Measurements from ENCODE around the gene DUSP14.

The DUSP14 gene

DNA sequence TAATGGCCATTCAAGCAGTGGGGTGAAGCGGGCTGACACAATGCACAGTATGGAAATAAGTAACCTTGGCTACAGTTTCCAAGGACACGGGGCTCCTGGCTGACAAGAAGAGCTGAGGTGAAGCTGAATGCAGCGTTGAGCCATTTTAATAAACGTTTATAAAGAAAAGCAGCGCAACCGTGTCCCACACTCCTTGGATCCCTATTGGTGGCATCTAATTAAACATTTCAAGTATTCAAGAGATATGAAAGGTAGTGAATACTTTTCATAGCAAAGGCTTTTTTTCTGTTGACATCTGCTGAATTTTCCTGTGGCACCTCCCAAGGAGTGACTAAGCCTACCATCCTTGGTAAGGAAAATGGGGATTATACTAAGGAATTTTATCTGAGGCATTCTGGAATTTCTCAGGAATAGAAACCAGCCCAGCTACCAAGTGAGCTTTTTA, 26.5 kb downstream of the DUSP14 start:
- DNase-seq (ENCODE audit: low read depth) = peak; percentile 48
- H3K4me3 ChIP-seq (ENCODE audit: low read length) = no peak overlapping the region
- TF ChIP-seq, protein P1, sequence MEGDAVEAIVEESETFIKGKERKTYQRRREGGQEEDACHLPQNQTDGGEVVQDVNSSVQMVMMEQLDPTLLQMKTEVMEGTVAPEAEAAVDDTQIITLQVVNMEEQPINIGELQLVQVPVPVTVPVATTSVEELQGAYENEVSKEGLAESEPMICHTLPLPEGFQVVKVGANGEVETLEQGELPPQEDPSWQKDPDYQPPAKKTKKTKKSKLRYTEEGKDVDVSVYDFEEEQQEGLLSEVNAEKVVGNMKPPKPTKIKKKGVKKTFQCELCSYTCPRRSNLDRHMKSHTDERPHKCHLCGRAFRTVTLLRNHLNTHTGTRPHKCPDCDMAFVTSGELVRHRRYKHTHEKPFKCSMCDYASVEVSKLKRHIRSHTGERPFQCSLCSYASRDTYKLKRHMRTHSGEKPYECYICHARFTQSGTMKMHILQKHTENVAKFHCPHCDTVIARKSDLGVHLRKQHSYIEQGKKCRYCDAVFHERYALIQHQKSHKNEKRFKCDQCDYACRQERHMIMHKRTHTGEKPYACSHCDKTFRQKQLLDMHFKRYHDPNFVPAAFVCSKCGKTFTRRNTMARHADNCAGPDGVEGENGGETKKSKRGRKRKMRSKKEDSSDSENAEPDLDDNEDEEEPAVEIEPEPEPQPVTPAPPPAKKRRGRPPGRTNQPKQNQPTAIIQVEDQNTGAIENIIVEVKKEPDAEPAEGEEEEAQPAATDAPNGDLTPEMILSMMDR (IDR thresholded peaks at IDR 0.05; ENCODE audit: insufficient read depth, low read depth, low read length, missing control alignments) = no peak

DNA sequence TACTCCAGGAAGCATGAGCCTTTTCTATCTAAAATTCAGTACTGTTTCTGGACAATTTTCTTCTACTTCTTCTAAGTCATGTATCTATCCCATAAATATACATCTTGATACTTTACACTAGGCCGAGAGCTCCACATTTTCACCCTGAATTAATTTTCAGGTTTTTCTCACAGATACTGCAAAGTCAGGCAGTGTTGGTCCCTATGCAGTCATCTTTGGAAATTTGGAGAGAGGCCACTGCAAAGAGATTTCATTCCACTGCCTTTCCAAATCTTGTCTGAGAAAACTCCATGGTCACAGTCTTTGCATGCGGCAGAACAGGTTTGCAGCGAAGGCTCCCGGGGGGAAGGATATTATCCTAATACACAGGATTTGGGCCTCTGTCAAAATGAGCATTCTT, 28.2 kb downstream of the DUSP14 start:
- H3K4me3 ChIP-seq (ENCODE audit: low read length) = no peak overlapping the region
- TF ChIP-seq, protein P1 (IDR thresholded peaks at IDR 0.05; ENCODE audit: insufficient read depth, low read depth, low read length, missing control alignments) = no peak
- DNase-seq (ENCODE audit: low read depth) = no peak

DNA sequence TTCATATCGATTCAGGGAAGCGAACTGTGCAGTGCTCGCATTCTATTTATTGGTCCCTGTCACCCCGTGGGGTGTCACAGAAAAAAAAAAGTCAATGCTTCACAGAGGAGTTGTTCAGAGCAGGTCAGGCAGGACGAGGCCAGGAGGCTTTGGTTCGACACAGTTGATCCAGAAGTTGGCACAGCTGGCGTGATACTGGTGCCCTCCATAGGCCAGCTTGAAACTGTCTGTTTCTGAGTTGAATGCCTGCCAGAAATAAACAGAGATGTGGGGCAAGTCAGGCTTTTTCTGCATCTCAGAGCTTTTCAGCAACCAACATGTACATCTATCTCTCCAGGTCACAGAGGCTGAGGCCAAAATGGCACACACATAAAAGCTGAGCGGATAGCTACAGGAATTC, 29.1 kb downstream of the DUSP14 start:
- H3K4me3 ChIP-seq (ENCODE audit: low read length) = no peak overlapping the region
- TF ChIP-seq, protein P1 (IDR thresholded peaks at IDR 0.05; ENCODE audit: insufficient read depth, low read depth, low read length, missing control alignments) = peak; percentile 9
- no peak for DNase-seq (ENCODE audit: low read depth)

DNA sequence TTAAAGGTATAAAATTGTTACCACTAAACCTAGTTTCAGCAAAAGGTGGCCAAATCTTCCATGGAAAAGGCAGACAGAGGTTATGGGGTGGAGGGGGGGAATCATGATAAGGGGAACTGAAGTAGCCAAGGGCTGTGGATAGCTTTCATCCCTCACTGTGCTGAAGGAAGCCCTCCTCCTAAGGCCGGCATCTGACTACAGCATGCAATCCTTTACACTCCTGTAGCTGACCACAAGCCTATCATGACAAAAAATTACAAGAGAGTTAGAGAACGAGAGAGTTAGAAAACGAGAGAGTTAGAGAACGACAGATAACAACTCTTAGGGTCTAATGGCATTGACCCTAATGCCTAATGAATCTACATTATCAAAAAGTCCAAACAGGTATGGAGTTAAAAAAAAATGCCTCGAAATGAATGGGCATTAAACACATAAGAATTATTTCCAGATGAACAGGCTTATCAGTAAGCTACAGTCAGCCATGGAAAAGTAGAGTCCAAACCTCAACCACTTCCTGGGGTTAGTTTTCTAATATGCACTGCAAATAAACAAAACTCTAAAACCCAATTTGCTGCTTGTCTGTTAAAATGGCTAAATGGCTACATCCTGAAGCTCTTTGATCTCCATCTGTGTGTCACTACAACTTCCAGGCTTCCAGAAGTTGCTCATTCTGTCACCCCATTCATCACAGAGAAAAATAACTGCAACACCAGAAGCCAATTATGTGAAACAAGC, 29.7 kb downstream of the DUSP14 start:
- no peak overlapping the region for H3K4me3 ChIP-seq (ENCODE audit: low read length)
- TF ChIP-seq, protein P1 (IDR thresholded peaks at IDR 0.05; ENCODE audit: insufficient read depth, low read depth, low read length, missing control alignments) = no peak
- DNase-seq (ENCODE audit: low read depth) = no peak

DNA sequence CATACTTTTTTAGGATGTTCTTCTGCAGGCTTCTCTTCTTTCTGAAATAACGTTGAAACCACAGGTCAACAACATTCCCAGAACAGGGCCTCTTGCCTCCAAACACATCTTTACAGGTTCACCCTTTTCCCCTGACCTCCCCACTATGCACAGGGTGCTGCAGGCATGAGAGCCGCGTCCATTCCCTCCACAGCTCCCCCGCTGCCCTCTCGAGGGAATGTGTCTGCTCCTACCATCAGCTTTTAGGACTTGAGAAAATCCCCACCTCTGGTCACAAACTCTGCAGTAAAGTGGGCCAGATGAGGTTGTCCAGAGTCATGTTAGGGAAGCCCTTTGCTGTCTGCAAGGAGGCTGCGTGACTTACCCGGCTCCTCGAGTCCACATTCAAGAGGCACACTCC, 30.5 kb downstream of the DUSP14 start:
- no peak for DNase-seq (ENCODE audit: low read depth)
- TF ChIP-seq, protein P1 (IDR thresholded peaks at IDR 0.05; ENCODE audit: insufficient read depth, low read depth, low read length, missing control alignments) = no peak

DNA sequence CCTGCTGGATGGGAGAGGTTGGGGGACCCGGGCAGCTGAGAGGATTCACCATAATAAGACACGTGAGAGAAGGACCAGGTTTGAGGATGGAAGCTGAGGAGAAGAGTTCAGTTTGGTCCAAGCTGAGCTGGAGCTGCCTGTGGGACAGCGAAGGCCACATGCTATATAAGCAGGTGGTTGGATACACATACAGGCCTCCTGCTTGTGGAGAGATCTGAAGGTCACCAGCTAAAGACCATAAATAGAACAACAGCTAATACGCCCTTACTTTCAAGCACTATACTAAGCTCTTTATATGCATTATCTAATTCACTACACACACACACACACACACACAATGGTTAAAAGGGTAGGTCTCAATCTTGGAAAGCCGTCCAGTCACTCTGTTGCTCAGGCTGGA, 32.1 kb downstream of the DUSP14 start:
- TF ChIP-seq, protein P1 (IDR thresholded peaks at IDR 0.05; ENCODE audit: insufficient read depth, low read depth, low read length, missing control alignments) = no peak

More for the DNA sequence above, 30.5 kb downstream of the DUSP14 start:
- H3K4me3 ChIP-seq (ENCODE audit: low read length) = no peak overlapping the region

DNA sequence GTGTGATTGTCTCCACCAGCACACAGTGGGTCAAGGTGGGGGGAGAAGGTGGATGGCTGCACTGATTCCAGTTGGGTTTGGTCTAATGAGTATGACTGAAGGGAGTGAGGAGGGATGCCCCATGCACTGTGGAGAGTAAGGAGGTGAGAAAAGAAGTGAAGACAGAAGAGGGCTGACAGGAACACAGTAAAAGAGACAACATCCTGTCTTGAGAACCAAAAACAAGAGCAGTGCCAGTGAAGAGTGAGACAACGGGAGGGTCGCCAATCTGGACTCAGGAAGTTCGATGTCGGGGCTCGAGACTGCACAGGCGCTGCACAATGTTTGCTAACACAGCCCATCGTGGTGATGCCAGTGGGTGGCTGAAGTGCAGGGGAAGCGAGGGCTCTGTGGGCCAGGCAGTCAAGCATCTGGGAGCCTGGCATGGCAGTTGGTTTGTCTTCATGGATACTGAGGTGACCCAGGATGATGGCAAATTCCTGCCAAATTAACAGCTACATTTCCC, 34.1 kb downstream of the DUSP14 start:
- TF ChIP-seq, protein P1 (IDR thresholded peaks at IDR 0.05; ENCODE audit: insufficient read depth, low read depth, low read length, missing control alignments) = no peak
- no peak for DNase-seq (ENCODE audit: low read depth)
- no peak overlapping the region for H3K4me3 ChIP-seq (ENCODE audit: low read length)

More for the DNA sequence above, 32.1 kb downstream of the DUSP14 start:
- H3K4me3 ChIP-seq (ENCODE audit: low read length) = no peak overlapping the region
- DNase-seq (ENCODE audit: low read depth) = no peak

Measured in epithelial cell of esophagus (primary cell).